22Rv1 (cell line): ENCODE data around the gene RAMACL.

Experiments used
- CTCF ChIP-seq: fragments of 450-650 bp; IDR thresholded peaks from 2 replicates; pipeline ENCODE4 v1.5.1; 2017; ENCODE audit warnings: mild to moderate bottlenecking
- ZFX ChIP-seq: fragments of 450-650 bp; IDR thresholded peaks from 2 replicates; pipeline ENCODE4 v1.6.1; 2017; ENCODE audit warnings: antibody characterized with exemption, borderline replicate concordance

DNA sequence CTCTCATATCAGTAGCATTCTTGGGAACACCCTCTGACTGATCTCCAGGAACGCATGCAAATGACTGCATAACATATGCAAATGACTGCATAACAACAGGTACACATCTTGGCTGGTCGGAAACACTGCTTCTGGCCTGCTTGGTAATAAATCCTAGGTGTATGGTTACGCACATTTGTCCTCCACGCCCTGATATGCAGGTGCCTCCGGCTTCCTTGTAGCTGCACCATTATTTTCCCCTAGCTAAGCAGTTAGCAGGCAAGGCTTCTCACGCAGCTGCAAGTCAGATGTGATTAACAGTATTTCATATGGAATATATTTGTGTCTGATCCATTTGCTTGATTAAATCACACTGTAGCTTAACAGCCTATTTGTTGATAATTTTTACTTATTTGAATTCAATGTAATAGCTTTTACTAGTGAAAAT is 34.6 kb upstream of the RAMACL start:
- TF ChIP-seq CTCF (no peak), ZFX (no peak)
